C4-2B (cell line): ENCODE measurements around the gene NT5DC2.

ENCODE experiments used
- CTCF ChIP-seq: fragments of 450-650 bp; conservative IDR thresholded peaks from 2 replicates; pipeline ENCODE4 v1.5.1; 2017; ENCODE audit warnings: mild to moderate bottlenecking
- ZFX ChIP-seq: fragments of 450-650 bp; IDR thresholded peaks from 2 replicates; pipeline ENCODE4 v1.6.1; 2017

- TF ChIP-seq CTCF (no peak), ZFX (no peak)
Observed at GRCh38 chr3:52487050-52487787, 46.4 kb downstream of the NT5DC2 start.
